ENCODE measurements around the gene KIF5C.

DNA sequence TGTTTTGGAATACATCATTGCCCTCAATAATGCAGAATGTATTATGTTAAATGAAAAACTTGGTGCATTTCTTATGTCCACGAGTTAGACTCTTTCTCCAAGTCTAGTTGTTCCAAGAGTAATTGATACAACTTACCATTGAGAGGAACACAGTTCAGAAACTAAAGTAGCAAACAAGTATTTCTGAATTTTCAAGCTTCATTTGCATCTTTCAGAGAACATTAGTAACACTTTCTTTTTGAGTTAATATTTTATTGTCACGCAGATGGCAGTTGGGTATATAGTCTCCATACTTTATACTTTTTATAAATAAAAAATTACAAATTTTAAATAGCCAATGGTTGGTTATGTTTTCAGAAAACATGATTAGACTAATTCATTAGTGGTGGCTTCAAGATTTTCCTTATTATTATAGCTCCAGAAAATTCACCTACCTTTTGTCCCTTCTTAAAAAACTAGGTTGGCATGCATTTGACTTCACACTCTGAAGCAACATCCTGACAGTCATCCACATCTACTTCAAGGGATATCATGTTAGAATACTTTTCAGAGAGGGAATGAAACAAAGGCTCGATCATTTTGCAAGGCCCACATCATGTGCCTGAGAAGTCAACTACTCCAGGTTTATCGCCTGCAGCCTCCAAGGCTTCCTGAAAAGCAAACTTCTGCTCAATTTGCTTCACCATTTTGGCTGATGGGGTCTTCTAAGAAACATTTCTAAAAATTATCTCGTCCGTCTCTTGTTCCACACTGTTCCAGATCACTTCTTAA lies 193.4 kb downstream of the KIF5C start:
- no peak for TF ChIP-seq EZH2 (IDR thresholded peaks at IDR 0.05)
- TF ChIP-seq, protein P1, sequence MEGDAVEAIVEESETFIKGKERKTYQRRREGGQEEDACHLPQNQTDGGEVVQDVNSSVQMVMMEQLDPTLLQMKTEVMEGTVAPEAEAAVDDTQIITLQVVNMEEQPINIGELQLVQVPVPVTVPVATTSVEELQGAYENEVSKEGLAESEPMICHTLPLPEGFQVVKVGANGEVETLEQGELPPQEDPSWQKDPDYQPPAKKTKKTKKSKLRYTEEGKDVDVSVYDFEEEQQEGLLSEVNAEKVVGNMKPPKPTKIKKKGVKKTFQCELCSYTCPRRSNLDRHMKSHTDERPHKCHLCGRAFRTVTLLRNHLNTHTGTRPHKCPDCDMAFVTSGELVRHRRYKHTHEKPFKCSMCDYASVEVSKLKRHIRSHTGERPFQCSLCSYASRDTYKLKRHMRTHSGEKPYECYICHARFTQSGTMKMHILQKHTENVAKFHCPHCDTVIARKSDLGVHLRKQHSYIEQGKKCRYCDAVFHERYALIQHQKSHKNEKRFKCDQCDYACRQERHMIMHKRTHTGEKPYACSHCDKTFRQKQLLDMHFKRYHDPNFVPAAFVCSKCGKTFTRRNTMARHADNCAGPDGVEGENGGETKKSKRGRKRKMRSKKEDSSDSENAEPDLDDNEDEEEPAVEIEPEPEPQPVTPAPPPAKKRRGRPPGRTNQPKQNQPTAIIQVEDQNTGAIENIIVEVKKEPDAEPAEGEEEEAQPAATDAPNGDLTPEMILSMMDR (IDR thresholded peaks at IDR 0.05) = no peak
- no peak for TF ChIP-seq EZH2phosphoT487 (IDR thresholded peaks at IDR 0.05)
